Mucosa of stomach (tissue), 1 donor: ENCODE data around the gene STMN1.

Experiments used
- H3K27me3 ChIP-seq: one replicate; pipeline ENCODE4 v1.7.0; 2013; ENCODE audit warnings: mild to moderate bottlenecking, low read length; ENCODE audit not compliant: control insufficient read depth, insufficient read depth
- H3K36me3 ChIP-seq: one replicate; pipeline ENCODE4 v1.7.0; 2013; ENCODE audit warnings: low read length; ENCODE audit not compliant: control insufficient read depth, insufficient read depth
- H3K4me1 ChIP-seq: one replicate; pipeline ENCODE4 v1.7.0; 2013; ENCODE audit warnings: mild to moderate bottlenecking, low read length; ENCODE audit not compliant: control insufficient read depth, insufficient read depth
- H3K4me3 ChIP-seq: one replicate; pipeline ENCODE4 v1.7.0; 2013; ENCODE audit warnings: low read length
- H3K9ac ChIP-seq: one replicate; pipeline ENCODE4 v1.7.0; 2013; ENCODE audit warnings: mild to moderate bottlenecking, low read length, moderate library complexity
- H3K9me3 ChIP-seq: one replicate; pipeline ENCODE4 v1.7.0; 2013; ENCODE audit warnings: mild to moderate bottlenecking, low read length, moderate library complexity; ENCODE audit not compliant: control insufficient read depth
- donor health status: Pancreatic carcinoma.

STMN1 gene

DNA sequence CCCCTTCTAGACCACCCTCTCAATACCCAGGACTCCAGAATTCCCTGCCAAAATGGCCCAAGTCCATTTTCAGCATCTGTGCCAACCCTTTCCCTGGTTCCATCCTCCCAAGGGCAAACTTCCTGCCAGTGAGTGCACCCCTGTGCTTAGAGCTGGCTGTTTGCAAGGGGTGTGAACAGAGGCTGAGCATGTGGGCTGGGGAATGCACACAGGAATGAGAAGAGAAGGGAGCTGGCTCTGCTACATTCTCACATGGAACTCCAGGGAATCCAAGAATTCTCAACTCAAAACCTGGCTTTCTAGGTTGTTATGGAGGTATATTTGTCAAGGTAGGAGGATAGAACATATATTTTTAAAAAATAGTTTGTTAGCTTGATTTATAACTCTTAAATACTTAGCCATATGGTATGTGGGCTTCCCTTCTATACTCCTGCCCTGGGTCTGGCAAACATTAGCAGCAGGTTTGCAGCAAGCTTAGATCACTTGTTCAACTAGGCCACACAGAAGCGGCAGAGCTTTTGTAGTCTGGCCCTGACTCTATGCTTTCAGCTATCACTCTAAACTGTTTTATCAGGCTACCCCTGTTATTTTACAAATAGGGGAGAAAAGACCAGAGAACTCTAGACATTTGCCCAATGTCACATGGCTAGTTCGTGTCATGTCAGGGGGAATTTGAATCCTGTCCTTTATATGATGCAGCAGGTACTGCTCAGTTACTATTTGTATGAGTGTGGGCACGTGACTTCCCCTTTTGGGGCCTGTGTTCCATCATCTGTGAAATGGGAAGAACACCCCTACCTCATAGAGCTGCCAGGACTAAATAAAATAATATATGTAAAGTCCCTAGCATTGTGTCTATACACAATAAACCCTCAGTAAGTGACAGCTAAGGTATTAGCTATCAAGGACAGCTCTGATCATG is 8.1 kb upstream of the STMN1 start:
- no peaks in the 10 kb centered on the region for H3K9me3 ChIP-seq
- no peaks in the 10 kb centered on the region for H3K4me1 ChIP-seq
- no peaks in the 10 kb centered on the region for H3K36me3 ChIP-seq
- no peaks in the 10 kb centered on the region for H3K27me3 ChIP-seq
- no peak overlapping the region for H3K9ac ChIP-seq
- H3K4me3 ChIP-seq = no peak overlapping the region

DNA sequence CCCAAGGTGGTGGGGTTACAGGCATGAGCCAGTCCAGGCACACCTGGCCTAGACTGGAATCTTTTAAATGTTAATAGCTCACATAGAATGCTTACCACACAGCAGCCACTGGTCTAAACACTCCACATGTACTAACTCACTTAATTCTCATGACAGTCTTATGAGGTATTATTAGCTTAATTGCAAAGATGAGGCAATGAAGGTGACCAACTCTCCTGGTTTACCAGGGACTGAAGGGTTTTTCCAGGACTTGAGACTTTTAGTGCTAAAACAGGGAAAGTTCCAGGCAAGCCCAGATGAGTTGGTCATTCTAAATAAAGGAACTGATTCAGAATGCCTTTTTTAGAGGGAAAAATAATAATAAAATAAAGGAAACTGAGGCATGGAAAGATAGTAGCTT is 7.0 kb upstream of the STMN1 start:
- no peaks in the 10 kb centered on the region for H3K9me3 ChIP-seq
- H3K27me3 ChIP-seq = no peaks in the 10 kb centered on the region
- no peaks in the 10 kb centered on the region for H3K36me3 ChIP-seq
- H3K9ac ChIP-seq = no peak overlapping the region
- H3K4me3 ChIP-seq = no peak overlapping the region
- no peaks in the 10 kb centered on the region for H3K4me1 ChIP-seq

DNA sequence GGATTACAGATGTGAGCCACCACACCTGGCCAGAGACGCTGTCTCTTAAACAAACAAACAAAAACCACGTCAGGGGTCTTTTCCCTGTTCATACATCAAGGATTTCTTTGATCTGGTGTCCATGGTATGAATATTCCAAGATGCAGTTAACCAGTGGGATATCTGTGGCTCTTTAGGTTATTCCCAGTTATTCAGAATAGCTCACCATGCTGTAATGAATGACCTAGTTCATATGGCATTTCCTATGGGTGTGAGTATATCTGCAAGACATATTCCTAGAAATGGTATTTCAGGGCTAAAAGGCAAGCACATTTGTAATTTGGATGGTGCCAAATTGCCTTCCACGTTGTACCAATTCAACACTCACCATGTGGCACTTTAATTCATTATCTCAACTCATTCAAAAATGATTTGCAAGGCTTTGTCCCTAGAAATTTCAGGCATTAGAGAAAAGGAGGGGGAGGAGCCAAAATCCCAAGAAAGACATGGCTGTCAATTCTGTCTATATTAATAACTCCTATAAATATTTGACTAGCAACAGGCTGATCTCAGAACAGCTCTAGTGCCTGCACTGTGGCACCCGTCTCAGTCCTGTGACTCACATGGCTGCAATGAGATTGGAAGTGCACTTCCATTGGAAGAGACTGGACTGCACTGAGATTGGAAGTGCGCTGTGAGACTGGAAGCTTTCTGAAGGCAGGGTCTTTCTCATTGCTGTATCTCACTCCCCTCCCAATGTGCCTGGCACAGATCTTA is 6.0 kb upstream of the STMN1 start:
- H3K4me1 ChIP-seq = no peaks in the 10 kb centered on the region
- no peaks in the 10 kb centered on the region for H3K9me3 ChIP-seq
- no peaks in the 10 kb centered on the region for H3K27me3 ChIP-seq
- H3K9ac ChIP-seq = no peak overlapping the region
- H3K36me3 ChIP-seq = no peaks in the 10 kb centered on the region
- H3K4me3 ChIP-seq = no peak overlapping the region

DNA sequence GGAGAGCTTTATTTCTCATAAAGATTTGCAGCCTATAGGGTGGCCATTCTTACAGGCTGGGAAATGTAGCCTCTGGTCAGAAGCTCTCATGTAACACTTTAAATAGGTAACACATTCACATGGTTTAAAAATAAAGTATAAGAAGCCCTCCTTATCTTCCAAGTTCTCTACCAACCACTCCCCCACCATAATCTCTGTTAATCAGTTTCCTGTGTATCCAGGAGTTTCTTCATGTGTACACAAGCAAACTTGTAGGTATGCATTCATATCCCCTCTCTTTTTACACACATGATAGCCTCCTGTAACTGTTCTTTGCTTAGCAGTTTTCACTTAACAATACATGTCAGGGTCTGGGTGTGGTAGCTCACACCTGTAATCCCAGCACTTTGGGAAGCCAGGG is 4.9 kb upstream of the STMN1 start:
- H3K27me3 ChIP-seq = no peaks in the 10 kb centered on the region
- H3K9me3 ChIP-seq = no peaks in the 10 kb centered on the region
- H3K4me3 ChIP-seq = no peak overlapping the region
- no peak overlapping the region for H3K9ac ChIP-seq
- H3K4me1 ChIP-seq = peaks cover 6% of the 10 kb centered on the region
- H3K36me3 ChIP-seq = no peaks in the 10 kb centered on the region

DNA sequence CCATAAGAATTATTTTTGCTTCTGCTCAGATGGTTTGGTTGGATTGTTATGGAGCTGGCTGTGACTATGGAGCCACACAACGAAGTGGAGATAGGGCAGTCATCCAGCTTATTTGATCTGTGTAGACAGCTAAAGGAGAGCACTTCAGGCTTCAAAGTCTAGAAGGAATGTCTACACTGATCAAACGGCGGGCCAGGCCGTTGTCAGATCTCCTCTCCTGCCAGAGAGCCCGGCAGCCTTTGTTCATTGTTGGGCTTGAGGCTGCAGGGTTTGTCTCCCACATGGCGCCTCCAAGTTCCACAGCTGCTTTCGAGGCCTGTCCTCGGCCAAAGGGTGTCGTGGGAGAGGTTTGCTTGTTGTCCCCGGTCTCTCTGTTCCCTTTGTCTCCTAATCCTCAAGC is 2.8 kb upstream of the STMN1 start:
- peaks cover 14% of the 10 kb centered on the region for H3K4me1 ChIP-seq
- H3K27me3 ChIP-seq = no peaks in the 10 kb centered on the region
- H3K9me3 ChIP-seq = no peaks in the 10 kb centered on the region
- no peak overlapping the region for H3K4me3 ChIP-seq
- H3K9ac ChIP-seq = no peak overlapping the region
- no peaks in the 10 kb centered on the region for H3K36me3 ChIP-seq

DNA sequence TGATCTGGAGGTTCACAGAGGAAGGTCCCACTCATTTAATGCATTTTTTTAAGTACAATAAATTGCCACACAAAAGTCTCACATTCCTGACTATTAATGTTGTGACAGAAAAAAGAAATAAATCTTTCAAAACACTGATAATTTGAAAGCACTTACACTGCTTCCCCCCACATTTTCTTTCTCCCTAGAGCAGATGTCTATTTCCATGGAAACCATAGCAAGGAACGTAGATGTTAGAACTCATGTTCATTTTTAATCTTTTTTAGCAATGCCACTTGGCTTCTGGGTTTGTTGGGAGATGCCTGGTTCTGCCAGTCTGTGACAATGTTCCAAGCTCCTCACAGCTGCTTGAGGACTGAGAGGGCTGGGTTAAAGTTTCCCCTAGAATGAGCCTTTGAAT is 1.9 kb upstream of the STMN1 start:
- H3K4me3 ChIP-seq = no peak overlapping the region
- no peaks in the 10 kb centered on the region for H3K27me3 ChIP-seq
- H3K9me3 ChIP-seq = no peaks in the 10 kb centered on the region
- peaks cover 14% of the 10 kb centered on the region for H3K4me1 ChIP-seq
- H3K9ac ChIP-seq = no peak overlapping the region
- no peaks in the 10 kb centered on the region for H3K36me3 ChIP-seq

DNA sequence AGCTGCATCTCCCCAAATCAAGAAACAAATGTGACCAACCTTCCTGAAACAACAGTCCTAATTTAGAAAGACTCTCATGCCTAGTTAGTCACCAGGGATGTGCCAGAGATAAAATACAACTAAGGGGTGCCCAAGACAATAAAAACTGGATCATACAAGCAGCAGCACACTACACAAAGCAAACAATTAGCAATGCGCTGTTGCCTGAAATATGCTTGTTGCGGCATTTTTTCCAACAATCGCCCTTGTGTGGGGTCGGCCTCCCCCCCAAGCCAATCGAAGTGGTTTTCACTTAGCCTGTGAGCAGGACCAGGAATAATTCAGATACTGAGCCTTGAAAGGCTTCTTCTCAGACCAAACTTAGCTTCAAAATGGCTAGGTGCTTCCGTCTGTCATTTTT is 1.4 kb upstream of the STMN1 start:
- Histone ChIP-seq H3K4me3 (no peak overlapping the region), H3K9me3 (no peaks in the 10 kb centered on the region), H3K4me1 (peaks cover 14% of the 10 kb centered on the region), H3K9ac (no peak overlapping the region), H3K27me3 (no peaks in the 10 kb centered on the region), H3K36me3 (no peaks in the 10 kb centered on the region)

DNA sequence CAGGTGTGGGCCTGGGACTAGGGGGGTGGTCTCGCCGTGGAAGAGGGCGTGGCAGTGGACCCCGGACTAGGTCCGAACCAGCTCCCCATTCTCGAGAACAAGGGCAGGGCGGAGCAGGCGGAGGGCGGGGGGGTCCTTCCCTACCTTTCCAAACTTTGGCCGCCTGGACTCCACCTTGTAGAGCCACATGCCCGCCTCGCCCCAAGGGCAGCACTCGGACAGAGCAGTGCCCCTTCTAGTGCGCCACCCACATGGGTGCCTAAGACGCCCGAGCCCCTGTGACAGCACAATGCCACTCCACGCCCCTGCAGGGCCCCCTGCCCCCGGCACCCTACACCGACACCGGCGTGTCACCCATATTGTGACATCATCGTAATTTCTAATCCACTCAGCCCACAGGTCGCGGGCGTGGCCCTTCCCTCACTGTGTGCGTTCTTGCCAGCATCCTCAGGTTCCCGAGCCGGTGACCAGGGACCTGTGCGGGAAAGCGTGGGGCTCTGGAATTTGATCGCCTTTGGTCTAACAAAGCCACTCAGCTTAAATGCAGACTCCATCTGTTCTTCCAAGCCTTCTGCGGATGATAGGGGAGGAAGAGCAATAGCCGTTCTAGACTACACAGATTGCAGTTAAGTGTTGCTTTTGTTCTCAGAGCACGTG is 553 bp upstream of the STMN1 start:
- H3K27me3 ChIP-seq = no peaks in the 10 kb centered on the region
- peaks cover 14% of the 10 kb centered on the region for H3K4me1 ChIP-seq
- H3K9me3 ChIP-seq = no peaks in the 10 kb centered on the region
- H3K4me3 ChIP-seq = no peak overlapping the region
- H3K36me3 ChIP-seq = no peaks in the 10 kb centered on the region
- peak overlapping the region; percentile 5 for H3K9ac ChIP-seq

DNA sequence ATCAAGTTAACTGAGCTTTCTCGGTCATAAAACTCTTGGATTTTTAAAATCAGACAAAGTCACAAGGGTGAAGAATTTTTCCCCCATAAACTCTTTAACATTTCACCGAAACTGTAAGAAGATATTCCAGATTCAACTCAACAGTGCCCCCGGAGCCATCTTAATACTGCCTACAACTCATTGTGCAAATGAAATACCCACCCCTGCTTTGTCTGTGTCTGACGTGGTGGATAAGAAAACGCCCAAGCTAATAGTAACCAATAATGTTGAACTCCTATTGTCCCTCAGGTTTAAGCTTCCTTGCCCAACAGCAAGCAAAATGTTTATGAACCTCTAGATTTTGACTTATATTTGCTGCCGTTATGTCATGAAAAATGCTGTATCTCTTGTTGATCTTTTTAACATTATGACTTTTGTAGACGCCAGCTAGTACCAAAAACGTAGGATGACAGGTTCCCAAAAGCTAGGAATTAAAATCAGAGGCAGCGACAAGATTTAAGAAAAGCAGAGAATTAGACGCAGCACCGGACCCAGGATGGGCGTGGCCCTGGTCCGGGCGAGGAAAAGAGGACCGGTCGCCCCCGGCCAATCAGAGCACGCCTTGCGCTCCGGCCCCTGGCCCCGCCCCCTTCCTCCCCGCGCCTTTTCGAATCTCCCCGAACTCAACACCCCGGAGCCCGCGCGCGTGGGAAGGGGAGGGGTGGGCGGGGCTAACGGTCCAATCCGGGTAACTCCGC is 1.1 kb downstream of the STMN1 start:
- H3K27me3 ChIP-seq = no peaks in the 10 kb centered on the region
- H3K4me1 ChIP-seq = peaks cover 14% of the 10 kb centered on the region
- H3K9ac ChIP-seq = peak overlapping the region; percentile 49
- no peaks in the 10 kb centered on the region for H3K9me3 ChIP-seq
- no peaks in the 10 kb centered on the region for H3K36me3 ChIP-seq
- H3K4me3 ChIP-seq = peak overlapping the region; percentile 53

DNA sequence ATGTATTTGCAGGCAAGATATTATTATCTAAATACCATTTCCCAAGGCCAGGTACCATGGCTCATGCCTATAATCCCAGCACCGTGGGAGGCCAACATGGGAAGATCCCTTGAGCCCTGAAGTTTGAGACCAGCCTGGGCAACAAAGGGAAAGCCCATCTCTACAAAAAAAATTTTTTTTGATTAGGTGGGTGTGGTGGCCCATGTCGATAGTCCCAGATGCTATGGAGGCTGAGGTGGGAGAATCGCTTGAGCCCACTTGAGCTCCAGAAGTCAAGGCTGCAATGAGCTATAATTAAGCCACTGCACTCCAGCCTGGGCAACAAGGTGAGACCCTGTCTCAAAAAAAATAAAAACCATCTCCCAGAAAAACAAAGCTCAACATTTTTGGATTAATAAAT is 2.2 kb downstream of the STMN1 start:
- Histone ChIP-seq H3K36me3 (no peaks in the 10 kb centered on the region), H3K27me3 (no peaks in the 10 kb centered on the region), H3K9ac (no peak overlapping the region), H3K4me1 (peaks cover 14% of the 10 kb centered on the region), H3K9me3 (no peaks in the 10 kb centered on the region), H3K4me3 (no peak overlapping the region)

DNA sequence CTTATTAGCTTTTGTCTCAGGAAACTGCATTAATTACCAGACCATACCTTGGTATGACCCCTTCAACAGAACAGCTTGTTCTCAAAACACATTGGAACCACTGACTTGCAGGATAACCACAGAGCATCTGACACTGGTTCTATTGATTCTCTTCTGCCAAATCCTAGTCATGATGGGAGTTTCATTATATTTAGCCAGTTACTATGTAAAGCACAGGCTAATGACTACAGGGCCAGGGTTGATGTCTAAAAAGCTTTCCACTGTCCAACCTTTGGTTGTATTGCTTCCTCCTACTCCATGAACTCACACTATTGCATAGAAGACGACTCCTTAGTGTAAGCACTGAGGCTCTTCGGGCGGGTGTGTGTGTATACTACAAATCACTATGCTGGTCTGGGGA is 3.8 kb downstream of the STMN1 start:
- Histone ChIP-seq H3K4me1 (peaks cover 14% of the 10 kb centered on the region), H3K36me3 (no peaks in the 10 kb centered on the region), H3K9ac (no peak overlapping the region), H3K9me3 (no peaks in the 10 kb centered on the region), H3K27me3 (no peaks in the 10 kb centered on the region), H3K4me3 (no peak overlapping the region)
